ENCODE data around the gene ATXN10. TPM values are rescaled to one million over a fixed set of nuclear protein-coding genes. Genes with fewer than 3 reads are reported as not detected.

Gene ATXN10
- total and polyA plus RNA-seq, 2 of the 8 experiments (the other 6 are each of a cell fraction or from before 2014, with no cell fraction given) = 134 to 210 TPM

GRCh38 chr22:45648301-45649117 lies 23.1 kb upstream of the ATXN10 start:
- no peaks in the 10 kb centered on the region for H3K79me1 ChIP-seq (ENCODE audit: low read depth, low read length)
- no peak overlapping the region for H3K18ac ChIP-seq (ENCODE audit: extremely low read depth, low read length)
- H2BK5ac ChIP-seq (ENCODE audit: low read depth, low read length) = no peak overlapping the region; the same call in 1 of the 2 replicates
- H4K91ac ChIP-seq (replicated peaks; ENCODE audit: insufficient read length, low read length) = peak overlapping the region; percentile 5
- H3K56ac ChIP-seq (replicated peaks; ENCODE audit: insufficient read length, low read depth, low read length) = no peak overlapping the region
- no peak overlapping the region for H2AFZ ChIP-seq (ENCODE audit: low read length)
- H3K23me2 ChIP-seq (ENCODE audit: low read depth, low read length) = peaks cover 3% of the 10 kb centered on the region; the same call in 1 of the 2 replicates
- no peak overlapping the region for H3K14ac ChIP-seq (ENCODE audit: insufficient read length)
- H3K36me3 ChIP-seq (ENCODE audit: control insufficient read depth in 2 of 4, insufficient read depth in 4 of 4, low read length in 3 of 4) = no peaks in the 10 kb centered on the region
- H3K27me3 ChIP-seq (replicated peaks in 1 of 4; ENCODE audit: control insufficient read depth in 3 of 4, extremely low read depth in 1 of 4, insufficient read depth in 3 of 4, low read length in 3 of 4) = peaks cover 0 to 22% (median 8%) of the 10 kb centered on the region in 4 experiments; a peak in 5 of 7 replicates
- no peak overlapping the region for H4K5ac ChIP-seq (ENCODE audit: insufficient read length, low read depth, low read length)
- H2BK120ac ChIP-seq (replicated peaks; ENCODE audit: low read depth, low read length) = no peak overlapping the region
- H3K9ac ChIP-seq (replicated peaks in 1 of 4; ENCODE audit: extremely low read depth in 1 of 4, low read depth in 3 of 4, low read length in 3 of 4) = no peak overlapping the region
- 93% methylated on average over 22 of the region's 24 CpGs; no CpG with 5 or more reads in 1 of the 2 experiments for WGBS, 2 experiments (ENCODE audit: extremely low coverage in 1 of 2, insufficient coverage in 1 of 2, insufficient read length in 1 of 2, insufficient replicate concordance in 2 of 2, low coverage in 1 of 2, low lambda C conversion rate in 2 of 2, missing lambda C conversion rate in 1 of 2)
- peaks cover 0 to 9% (median 5%) of the 10 kb centered on the region in 4 experiments; a peak in 5 of 7 replicates for H3K4me1 ChIP-seq (replicated peaks in 1 of 4; ENCODE audit: control insufficient read depth in 3 of 4, insufficient read depth in 4 of 4, low read length in 3 of 4)
- H3K9me3 ChIP-seq (ENCODE audit: insufficient read depth in 2 of 2, low read depth in 1 of 2, low read length in 1 of 2) = no peaks in the 10 kb centered on the region
- H4K8ac ChIP-seq (ENCODE audit: extremely low read depth, insufficient read depth, low read length) = no peak overlapping the region
- CTCF ChIA-PET (ENCODE audit: partially characterized antibody) = interaction anchor here (0.9 to 1.9 kb wide), 3 partner anchors 61 to 183 kb away, joined by 3 to 4 read pairs (median 4); no protein-coding TSS in a partner anchor
- DNase-seq (ENCODE audit: low read depth in 1 of 2, low spot score in 2 of 2) = no peak
- H2BK15ac ChIP-seq (ENCODE audit: low read length) = no peak overlapping the region
- H3K23ac ChIP-seq (ENCODE audit: insufficient read length) = no peak overlapping the region
- no peak overlapping the region for H3K4me2 ChIP-seq (ENCODE audit: insufficient read depth in 1 of 2, low read depth in 2 of 2, low read length in 2 of 2)
- H2AK5ac ChIP-seq (ENCODE audit: low read depth, low read length) = no peak overlapping the region
- no peak overlapping the region for H3K27ac ChIP-seq (ENCODE audit: low read depth, low read length)
- no peak overlapping the region for H3K4me3 ChIP-seq (ENCODE audit: extremely low read depth in 1 of 4, insufficient read depth in 2 of 4, low read depth in 3 of 4, low read length in 4 of 4)
- H3K79me2 ChIP-seq (ENCODE audit: control insufficient read depth in 1 of 2, insufficient read depth in 2 of 2, low read length in 2 of 2) = no peaks in the 10 kb centered on the region
- no peak overlapping the region for H2BK12ac ChIP-seq (ENCODE audit: low read depth, low read length)
- FAIRE-seq = no peak
- H4K20me1 ChIP-seq (replicated peaks in 1 of 2; ENCODE audit: control insufficient read depth in 1 of 2, insufficient read depth in 2 of 2, low read length in 2 of 2) = no peaks in the 10 kb centered on the region
- POLR2A ChIA-PET (ENCODE audit: partially characterized antibody) = no interaction called here
- H2BK20ac ChIP-seq (ENCODE audit: low read length) = no peak overlapping the region
- no peak overlapping the region for H3K4ac ChIP-seq (replicated peaks; ENCODE audit: insufficient read length, low read depth, low read length)
- TF ChIP-seq PHF8 (conservative IDR thresholded peaks at IDR 0.05; ENCODE audit: low read depth, low read length) (no peak), FOSL1 (IDR thresholded peaks at IDR 0.05; ENCODE audit: insufficient read depth, low read depth, low read length) (no peak), RXRA (IDR thresholded peaks at IDR 0.05; ENCODE audit: insufficient read depth, low read depth, low read length) (no peak), POLR2A (IDR thresholded peaks at IDR 0.05; ENCODE audit: control extremely low read depth in 1 of 2, low read depth in 2 of 2, low read length in 2 of 2) (no peak), YY1 (IDR thresholded peaks at IDR 0.05; ENCODE audit: low read depth, low read length) (no peak), MAFK (IDR thresholded peaks at IDR 0.05; ENCODE audit: low read depth, low read length) (no peak), RFX5 (IDR thresholded peaks at IDR 0.05; ENCODE audit: borderline replicate concordance, low read depth, low read length) (no peak), BCL11A (IDR thresholded peaks at IDR 0.05; ENCODE audit: low read depth in 2 of 2, low read length in 2 of 2) (no peak), SIN3A (conservative IDR thresholded peaks at IDR 0.05 in 1 of 2, IDR thresholded peaks at IDR 0.05 in 1 of 2; ENCODE audit: low read depth in 1 of 2, low read length in 2 of 2) (no peak), SRF (IDR thresholded peaks at IDR 0.05; ENCODE audit: low read depth, low read length) (no peak)
- TF ChIP-seq, protein P1, sequence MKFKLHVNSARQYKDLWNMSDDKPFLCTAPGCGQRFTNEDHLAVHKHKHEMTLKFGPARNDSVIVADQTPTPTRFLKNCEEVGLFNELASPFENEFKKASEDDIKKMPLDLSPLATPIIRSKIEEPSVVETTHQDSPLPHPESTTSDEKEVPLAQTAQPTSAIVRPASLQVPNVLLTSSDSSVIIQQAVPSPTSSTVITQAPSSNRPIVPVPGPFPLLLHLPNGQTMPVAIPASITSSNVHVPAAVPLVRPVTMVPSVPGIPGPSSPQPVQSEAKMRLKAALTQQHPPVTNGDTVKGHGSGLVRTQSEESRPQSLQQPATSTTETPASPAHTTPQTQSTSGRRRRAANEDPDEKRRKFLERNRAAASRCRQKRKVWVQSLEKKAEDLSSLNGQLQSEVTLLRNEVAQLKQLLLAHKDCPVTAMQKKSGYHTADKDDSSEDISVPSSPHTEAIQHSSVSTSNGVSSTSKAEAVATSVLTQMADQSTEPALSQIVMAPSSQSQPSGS (IDR thresholded peaks at IDR 0.05; ENCODE audit: low read length) = no peak

Data from H1 (cell line).